ENCODE results near the gene ISG15. TPM values are rescaled to one million over a fixed set of nuclear protein-coding genes. Genes with fewer than 3 reads are reported as not detected.
A peak's percentile ranks its signal among the peaks of the same experiment; 100 is the strongest.

ISG15 gene
- total and polyA plus RNA-seq, 9 of the 15 experiments (the other 6 are each of a cell fraction or from before 2014, with no cell fraction given): 0.40 to 58.3 (median 12.2) TPM

DNA sequence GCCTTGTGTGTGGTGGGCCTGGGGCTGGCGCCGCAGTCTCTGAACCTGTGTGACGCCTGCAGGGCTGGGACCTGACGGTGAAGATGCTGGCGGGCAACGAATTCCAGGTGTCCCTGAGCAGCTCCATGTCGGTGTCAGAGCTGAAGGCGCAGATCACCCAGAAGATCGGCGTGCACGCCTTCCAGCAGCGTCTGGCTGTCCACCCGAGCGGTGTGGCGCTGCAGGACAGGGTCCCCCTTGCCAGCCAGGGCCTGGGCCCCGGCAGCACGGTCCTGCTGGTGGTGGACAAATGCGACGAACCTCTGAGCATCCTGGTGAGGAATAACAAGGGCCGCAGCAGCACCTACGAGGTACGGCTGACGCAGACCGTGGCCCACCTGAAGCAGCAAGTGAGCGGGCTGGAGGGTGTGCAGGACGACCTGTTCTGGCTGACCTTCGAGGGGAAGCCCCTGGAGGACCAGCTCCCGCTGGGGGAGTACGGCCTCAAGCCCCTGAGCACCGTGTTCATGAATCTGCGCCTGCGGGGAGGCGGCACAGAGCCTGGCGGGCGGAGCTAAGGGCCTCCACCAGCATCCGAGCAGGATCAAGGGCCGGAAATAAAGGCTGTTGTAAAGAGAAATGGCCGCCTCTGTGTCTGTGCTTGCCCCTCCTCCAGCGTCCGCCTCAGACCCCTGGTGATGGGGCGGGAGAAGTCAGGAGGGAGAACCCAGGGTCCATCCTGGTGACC is 788 bp downstream of the ISG15 start (continued):
- TF ChIP-seq, protein P1, sequence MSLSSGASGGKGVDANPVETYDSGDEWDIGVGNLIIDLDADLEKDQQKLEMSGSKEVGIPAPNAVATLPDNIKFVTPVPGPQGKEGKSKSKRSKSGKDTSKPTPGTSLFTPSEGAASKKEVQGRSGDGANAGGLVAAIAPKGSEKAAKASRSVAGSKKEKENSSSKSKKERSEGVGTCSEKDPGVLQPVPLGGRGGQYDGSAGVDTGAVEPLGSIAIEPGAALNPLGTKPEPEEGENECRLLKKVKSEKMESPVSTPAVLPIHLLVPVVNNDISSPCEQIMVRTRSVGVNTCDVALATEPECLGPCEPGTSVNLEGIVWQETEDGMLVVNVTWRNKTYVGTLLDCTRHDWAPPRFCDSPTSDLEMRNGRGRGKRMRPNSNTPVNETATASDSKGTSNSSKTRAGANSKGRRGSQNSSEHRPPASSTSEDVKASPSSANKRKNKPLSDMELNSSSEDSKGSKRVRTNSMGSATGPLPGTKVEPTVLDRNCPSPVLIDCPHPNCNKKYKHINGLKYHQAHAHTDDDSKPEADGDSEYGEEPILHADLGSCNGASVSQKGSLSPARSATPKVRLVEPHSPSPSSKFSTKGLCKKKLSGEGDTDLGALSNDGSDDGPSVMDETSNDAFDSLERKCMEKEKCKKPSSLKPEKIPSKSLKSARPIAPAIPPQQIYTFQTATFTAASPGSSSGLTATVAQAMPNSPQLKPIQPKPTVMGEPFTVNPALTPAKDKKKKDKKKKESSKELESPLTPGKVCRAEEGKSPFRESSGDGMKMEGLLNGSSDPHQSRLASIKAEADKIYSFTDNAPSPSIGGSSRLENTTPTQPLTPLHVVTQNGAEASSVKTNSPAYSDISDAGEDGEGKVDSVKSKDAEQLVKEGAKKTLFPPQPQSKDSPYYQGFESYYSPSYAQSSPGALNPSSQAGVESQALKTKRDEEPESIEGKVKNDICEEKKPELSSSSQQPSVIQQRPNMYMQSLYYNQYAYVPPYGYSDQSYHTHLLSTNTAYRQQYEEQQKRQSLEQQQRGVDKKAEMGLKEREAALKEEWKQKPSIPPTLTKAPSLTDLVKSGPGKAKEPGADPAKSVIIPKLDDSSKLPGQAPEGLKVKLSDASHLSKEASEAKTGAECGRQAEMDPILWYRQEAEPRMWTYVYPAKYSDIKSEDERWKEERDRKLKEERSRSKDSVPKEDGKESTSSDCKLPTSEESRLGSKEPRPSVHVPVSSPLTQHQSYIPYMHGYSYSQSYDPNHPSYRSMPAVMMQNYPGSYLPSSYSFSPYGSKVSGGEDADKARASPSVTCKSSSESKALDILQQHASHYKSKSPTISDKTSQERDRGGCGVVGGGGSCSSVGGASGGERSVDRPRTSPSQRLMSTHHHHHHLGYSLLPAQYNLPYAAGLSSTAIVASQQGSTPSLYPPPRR (CRISPR knock-in tag; IDR thresholded peaks at IDR 0.05; ENCODE audit: borderline replicate concordance): no peak
- no peak for TF ChIP-seq ZNF695 (CRISPR knock-in tag; IDR thresholded peaks at IDR 0.05)
- TF ChIP-seq ZNF384 (IDR thresholded peaks at IDR 0.05; ENCODE audit: low read depth, low read length): no peak
- TF ChIP-seq BCL6 (CRISPR knock-in tag; IDR thresholded peaks at IDR 0.05): no peak
- 0 out of 2 replicates have a peak, but pooled peaks have one; percentile 1 for TF ChIP-seq ATF1 (CRISPR knock-in tag; IDR thresholded peaks at IDR 0.05)
- no peak for TF ChIP-seq ATF1 (tag; IDR thresholded peaks at IDR 0.05)
- no peak for TF ChIP-seq RCOR1 (IDR thresholded peaks at IDR 0.05; ENCODE audit: borderline replicate concordance in 1 of 2, low read depth in 2 of 2, low read length in 2 of 2)
- TF ChIP-seq, protein P2, sequence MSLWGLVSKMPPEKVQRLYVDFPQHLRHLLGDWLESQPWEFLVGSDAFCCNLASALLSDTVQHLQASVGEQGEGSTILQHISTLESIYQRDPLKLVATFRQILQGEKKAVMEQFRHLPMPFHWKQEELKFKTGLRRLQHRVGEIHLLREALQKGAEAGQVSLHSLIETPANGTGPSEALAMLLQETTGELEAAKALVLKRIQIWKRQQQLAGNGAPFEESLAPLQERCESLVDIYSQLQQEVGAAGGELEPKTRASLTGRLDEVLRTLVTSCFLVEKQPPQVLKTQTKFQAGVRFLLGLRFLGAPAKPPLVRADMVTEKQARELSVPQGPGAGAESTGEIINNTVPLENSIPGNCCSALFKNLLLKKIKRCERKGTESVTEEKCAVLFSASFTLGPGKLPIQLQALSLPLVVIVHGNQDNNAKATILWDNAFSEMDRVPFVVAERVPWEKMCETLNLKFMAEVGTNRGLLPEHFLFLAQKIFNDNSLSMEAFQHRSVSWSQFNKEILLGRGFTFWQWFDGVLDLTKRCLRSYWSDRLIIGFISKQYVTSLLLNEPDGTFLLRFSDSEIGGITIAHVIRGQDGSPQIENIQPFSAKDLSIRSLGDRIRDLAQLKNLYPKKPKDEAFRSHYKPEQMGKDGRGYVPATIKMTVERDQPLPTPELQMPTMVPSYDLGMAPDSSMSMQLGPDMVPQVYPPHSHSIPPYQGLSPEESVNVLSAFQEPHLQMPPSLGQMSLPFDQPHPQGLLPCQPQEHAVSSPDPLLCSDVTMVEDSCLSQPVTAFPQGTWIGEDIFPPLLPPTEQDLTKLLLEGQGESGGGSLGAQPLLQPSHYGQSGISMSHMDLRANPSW (CRISPR knock-in tag; IDR thresholded peaks at IDR 0.05): no peak
- TF ChIP-seq SP1 (CRISPR knock-in tag; IDR thresholded peaks at IDR 0.05): 0 out of 2 replicates have a peak, but pooled peaks have one; percentile 41
- TF ChIP-seq TEAD4 (IDR thresholded peaks at IDR 0.05; ENCODE audit: low read length): no peak
- no peak for TF ChIP-seq TEAD4 (CRISPR knock-in tag; IDR thresholded peaks at IDR 0.05; ENCODE audit: borderline replicate concordance)
- TF ChIP-seq CCNT2 (IDR thresholded peaks at IDR 0.05; ENCODE audit: borderline replicate concordance, extremely low read depth, insufficient read length, low read depth, low read length): peak; percentile 28
- no peak for TF ChIP-seq PHB2 (IDR thresholded peaks at IDR 0.05; ENCODE audit: low read depth)
- TF ChIP-seq CBX1 (IDR thresholded peaks at IDR 0.05; ENCODE audit: low read depth): no peak
- TF ChIP-seq, protein P3, sequence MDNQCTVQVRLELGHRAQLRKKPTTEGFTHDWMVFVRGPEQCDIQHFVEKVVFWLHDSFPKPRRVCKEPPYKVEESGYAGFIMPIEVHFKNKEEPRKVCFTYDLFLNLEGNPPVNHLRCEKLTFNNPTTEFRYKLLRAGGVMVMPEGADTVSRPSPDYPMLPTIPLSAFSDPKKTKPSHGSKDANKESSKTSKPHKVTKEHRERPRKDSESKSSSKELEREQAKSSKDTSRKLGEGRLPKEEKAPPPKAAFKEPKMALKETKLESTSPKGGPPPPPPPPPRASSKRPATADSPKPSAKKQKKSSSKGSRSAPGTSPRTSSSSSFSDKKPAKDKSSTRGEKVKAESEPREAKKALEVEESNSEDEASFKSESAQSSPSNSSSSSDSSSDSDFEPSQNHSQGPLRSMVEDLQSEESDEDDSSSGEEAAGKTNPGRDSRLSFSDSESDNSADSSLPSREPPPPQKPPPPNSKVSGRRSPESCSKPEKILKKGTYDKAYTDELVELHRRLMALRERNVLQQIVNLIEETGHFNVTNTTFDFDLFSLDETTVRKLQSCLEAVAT (IDR thresholded peaks at IDR 0.05): peak in 1 of 2 experiments; percentile 78; a peak in 2 of 4 replicates
- TF ChIP-seq ZNF316 (IDR thresholded peaks at IDR 0.05): peak; percentile 51; the same call in 1 of the 2 replicates
- no peak for TF ChIP-seq MEF2A (IDR thresholded peaks at IDR 0.05; ENCODE audit: control insufficient read depth, low read depth, low read length)
- no peak for TF ChIP-seq HDGF (IDR thresholded peaks at IDR 0.05)
- TF ChIP-seq SREBF1 (IDR thresholded peaks at IDR 0.05; ENCODE audit: borderline replicate concordance, low read depth, low read length): no peak
- TF ChIP-seq RBFOX2 (IDR thresholded peaks at IDR 0.05; ENCODE audit: low read depth, low read length): peak; percentile 44; the same call in 1 of the 2 replicates
- TF ChIP-seq FIP1L1 (IDR thresholded peaks at IDR 0.05; ENCODE audit: low read depth, low read length, poor library complexity, severe bottlenecking): peak; percentile 24
